ENCODE data around the gene C20orf173.

- TF ChIP-seq SP1 (IDR thresholded peaks at IDR 0.05) (no peak), CTBP1 (IDR thresholded peaks at IDR 0.05; ENCODE audit: borderline replicate concordance) (no peak), BHLHE40 (IDR thresholded peaks at IDR 0.05; ENCODE audit: borderline replicate concordance) (no peak), HDGF (IDR thresholded peaks at IDR 0.05; ENCODE audit: borderline replicate concordance) (no peak), PKNOX1 (IDR thresholded peaks at IDR 0.05) (no peak), ZNF384 (IDR thresholded peaks at IDR 0.05) (no peak), ELF4 (IDR thresholded peaks at IDR 0.05) (no peak), FOXM1 (IDR thresholded peaks at IDR 0.05; ENCODE audit: borderline replicate concordance) (no peak), SUZ12 (IDR thresholded peaks at IDR 0.05) (no peak), L3MBTL2 (conservative IDR thresholded peaks at IDR 0.05) (no peak), FOXA1 (IDR thresholded peaks at IDR 0.05) (no peak), FOXK2 (IDR thresholded peaks at IDR 0.05) (no peak), NFRKB (IDR thresholded peaks at IDR 0.05) (no peak)
Observed at GRCh38 chr20:35560541-35560940, 31.1 kb upstream of the C20orf173 start.
